Stimulated activated CD8-positive, alpha-beta memory T cell treated with anti-CD3 and anti-CD28 coated beads, Interleukin-15, amount 100 ng/mL, for 4 hours (primary cell): Measurements from ENCODE around the gene INTS2.
"Not testable (repeated sequence)": the region's sequence is repeated elsewhere in the genome, so short reads cannot be mapped to it uniquely, and the experiment has no call there.

Experiments
- DNase-seq, 2 donors: peaks; one replicate each; pipeline ENCODE4 v3.0.0-alpha.2; 2020; ENCODE audit warnings: low read depth in 2 of 2

The INTS2 gene

DNA sequence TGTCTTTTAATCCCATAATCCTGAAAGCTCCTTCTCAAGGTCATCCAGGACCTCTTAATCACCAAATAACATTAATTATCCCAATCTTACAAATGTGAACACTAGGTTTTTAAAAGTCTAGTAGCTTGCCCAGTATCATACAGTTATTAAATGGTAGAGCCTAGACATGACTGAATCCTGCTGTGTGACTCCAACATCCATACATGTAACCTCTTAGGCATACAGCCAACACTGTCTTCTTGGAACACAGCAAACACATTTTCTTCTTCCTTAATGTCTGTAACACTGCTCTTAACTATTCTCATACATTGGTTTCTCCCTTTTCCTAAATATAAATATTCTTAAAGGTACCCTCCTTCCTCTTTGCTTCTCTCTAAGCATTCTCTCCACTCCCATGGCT is 78.1 kb downstream of the INTS2 start:
- DNase-seq, result no peak

DNA sequence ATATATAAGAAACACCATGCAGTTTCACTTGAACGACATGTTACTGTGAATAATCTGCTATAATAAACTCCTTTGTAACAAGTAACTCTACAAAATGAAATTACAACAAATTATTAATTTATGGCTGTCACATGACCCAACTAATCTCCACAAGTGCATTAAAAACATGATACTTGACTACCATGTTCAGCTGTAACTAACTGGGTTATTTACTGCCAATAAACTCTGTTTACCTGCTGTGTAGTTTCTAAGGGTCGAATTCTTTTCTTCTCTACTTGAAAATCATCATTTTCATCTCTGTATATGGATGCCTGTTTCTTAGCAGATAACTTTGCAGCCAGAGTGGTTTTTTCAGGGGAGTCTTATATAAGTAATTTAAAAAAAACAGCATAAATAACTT is 78.9 kb downstream of the INTS2 start:
- DNase-seq, result no peak

GRCh38 chr17:61848247-61848646 is 79.5 kb downstream of the INTS2 start:
- DNase-seq, result no peak

GRCh38 chr17:61847659-61848058 is 80.1 kb downstream of the INTS2 start:
- DNase-seq, result no peak

GRCh38 chr17:61846761-61847375 is 80.9 kb downstream of the INTS2 start:
- no peak for DNase-seq

- DNase-seq, result no peak
These were observed 81.7 kb downstream of the INTS2 start for GRCh38 chr17:61846088-61846487.

DNA sequence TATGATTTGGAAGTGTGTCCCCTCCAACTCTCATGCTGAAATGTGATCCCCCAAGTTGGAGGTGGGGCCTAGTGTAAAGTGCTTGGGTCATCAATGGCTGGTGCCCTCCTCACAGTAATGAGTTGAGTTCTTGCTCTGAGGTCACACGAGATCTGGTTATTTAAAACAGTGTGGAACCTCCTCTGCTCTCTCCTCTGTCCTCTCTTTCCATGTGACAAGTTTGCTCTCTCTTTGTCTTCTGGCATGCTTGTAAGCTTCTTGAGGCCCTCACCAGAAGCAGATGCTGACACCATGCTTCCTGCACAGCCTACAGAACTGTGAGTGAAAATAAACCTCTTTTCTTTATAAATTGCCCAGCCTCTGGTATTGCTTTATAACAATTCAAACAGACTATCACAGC is 84.3 kb downstream of the INTS2 start:
- DNase-seq, result no peak

DNA sequence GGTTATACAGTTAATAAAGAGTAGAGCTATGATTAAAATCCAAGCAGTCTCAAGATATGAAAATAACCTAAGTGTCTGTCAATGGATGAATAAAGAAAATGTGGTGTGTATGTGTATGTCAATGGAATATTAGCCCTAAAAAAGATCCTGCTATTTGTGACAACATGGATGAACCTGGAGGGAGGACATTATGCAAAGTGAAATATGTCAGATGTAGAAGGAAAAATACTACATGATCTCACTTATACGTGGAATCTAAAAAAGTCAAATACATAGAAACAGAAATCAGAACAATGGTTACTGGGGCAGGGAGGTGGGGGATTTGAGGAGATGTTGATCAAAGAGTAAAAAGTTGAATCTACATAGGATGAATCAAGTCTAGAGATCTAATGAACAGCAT is 84.9 kb downstream of the INTS2 start:
- no peak for DNase-seq

- DNase-seq, result no peak
These were observed 88.4 kb downstream of the INTS2 start for GRCh38 chr17:61839300-61839786.

GRCh38 chr17:61837175-61838051 is 90.4 kb downstream of the INTS2 start:
- no peak for DNase-seq

GRCh38 chr17:61836266-61837174 is 91.3 kb downstream of the INTS2 start:
- no peak for DNase-seq

DNA sequence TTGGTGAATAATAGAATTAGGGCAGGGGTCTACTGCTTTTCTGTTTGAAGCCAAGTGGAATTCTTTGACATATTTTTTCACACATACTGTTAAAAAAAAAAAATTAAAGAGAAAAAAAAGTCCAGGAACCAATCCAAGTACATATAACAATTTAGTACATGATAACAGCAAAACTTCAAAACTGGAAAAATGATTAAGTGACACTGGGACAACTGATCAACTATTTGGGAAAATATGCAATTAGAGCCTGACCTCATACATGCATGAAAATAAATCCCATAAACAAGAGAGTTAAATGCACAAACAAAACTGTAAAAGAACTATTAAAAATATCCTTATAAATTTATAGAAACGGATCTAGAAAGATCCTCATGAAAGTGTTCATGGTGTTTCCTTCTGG is 92.2 kb downstream of the INTS2 start:
- DNase-seq, result no peak

GRCh38 chr17:61834610-61835009 is 93.2 kb downstream of the INTS2 start:
- no peak for DNase-seq

DNA sequence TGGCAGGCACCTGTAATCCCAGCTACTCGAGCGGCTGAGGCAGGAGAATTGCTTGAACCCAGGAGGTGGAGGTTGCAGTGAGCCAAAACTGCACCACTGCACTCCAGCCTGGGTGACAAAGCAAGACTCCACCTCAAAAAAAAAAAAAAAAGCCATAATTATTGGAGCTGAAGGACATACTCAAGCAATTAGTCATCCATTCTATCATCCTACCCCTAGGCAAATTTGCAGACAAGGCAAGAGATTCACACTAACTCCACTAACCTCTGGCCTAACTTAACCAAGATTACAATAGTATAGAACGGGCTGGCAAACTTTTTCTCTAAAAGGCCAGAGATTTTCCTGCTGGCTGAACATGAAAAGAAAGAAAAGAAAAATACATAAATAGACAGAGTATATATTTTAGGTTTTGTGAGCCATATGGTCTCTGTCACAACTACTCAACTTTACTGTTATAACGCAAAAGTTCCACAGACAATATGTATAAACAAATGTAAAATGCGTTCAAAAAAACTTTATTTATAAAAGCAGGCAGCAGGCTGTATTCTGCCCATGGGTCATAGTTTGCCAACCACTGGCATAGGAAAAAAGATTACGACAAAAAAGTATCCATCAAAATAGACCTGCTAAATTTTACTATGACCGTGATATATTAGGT is 94.1 kb downstream of the INTS2 start:
- no peak for DNase-seq

GRCh38 chr17:61832463-61832862 is 95.3 kb downstream of the INTS2 start:
- no peak for DNase-seq

- DNase-seq, result no peak
These were observed 96.7 kb downstream of the INTS2 start for GRCh38 chr17:61831099-61831498.

DNA sequence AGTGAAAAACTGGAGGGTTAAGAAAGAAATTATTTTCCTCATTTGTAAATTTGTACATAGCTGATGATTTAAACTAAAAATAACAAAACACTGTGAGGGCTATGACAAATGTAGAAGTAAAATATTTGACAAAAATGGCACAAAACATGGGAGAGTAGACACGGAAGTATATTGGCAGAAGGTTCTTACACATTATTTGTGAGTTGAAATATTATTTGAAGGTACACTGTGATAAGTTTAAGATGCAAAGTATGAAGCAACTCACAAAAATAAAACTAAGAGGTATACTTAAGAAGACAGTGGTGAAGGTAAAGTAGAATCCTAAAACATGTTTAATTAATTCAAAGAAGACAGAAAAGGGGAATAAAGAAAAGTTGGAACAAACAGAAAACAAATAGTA is 99.1 kb downstream of the INTS2 start:
- no peak for DNase-seq

DNA sequence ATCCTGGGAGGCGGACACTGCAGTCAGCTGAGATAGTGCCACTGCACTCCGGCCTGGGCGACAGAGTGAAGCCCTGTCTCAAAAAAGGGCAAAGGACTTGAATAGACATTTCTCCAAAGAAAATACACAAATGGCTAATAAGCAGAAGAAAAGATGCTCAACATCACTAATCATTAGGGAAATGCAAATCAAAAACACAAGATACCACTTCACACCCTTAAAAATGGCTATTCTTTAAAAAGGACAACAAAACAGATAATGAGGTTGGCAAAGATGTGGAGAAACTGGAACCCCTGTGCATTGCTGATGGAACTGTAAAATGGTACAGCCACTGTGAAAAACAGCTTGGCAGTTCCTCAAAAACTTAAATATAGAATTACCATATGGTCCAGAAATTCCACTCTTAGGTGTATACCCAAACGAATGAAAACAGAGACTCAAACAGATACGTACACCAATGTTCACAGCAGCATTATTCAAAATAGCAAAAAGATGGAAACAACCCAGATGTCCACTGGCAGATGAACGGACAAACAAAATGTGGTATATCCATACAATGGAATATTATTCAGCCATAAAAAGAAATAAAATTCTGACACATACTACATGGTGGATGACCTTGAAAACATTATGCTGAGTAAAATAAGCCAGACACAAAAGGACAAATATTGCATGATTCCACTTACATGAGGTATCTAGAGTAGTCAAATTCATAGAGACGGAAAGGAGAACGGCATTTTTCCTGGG is 100.0 kb downstream of the INTS2 start:
- DNase-seq, result no peak

DNA sequence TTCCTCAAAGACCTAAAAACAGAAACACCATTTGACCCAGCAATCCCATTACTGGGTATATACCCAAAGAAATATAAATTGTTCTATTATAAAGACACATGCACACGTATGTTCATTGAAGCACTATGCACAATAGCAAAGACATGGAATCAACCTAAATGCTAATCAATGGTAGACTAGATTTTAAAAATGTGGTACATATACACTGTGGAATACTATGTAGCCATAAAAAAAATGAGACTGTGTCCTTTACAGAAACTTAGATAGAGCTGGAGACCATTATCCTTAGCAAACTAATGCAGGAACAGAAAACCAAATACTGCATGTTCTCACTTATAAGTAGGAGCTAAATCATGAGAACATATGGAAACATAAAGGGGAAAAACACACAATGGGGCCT is 100.9 kb downstream of the INTS2 start:
- DNase-seq, result not testable (repeated sequence)

- not testable (repeated sequence) for DNase-seq
These were observed 101.6 kb downstream of the INTS2 start for GRCh38 chr17:61826198-61826597.
